VCaP (cell line): ENCODE results near the gene C1orf159.
"Not testable (repeated sequence)": the region's sequence is repeated elsewhere in the genome, so short reads cannot be mapped to it uniquely, and the experiment has no call there.

Source experiments
- H3K27ac ChIP-seq: fragments of 450-650 bp; 2 replicates; pipeline ENCODE4 v1.5.1; 2017
- CTCF ChIP-seq: fragments of 450-650 bp; conservative IDR thresholded peaks from 2 replicates; pipeline ENCODE4 v1.5.1; 2017; ENCODE audit warnings: mild to moderate bottlenecking, moderate library complexity

The C1orf159 gene

GRCh38 chr1:1146596-1146995 lies 30.7 kb upstream of the C1orf159 start:
- H3K27ac ChIP-seq, result no peak overlapping the region
- TF ChIP-seq CTCF, result no peak

- no peak overlapping the region for H3K27ac ChIP-seq
Measured at GRCh38 chr1:1146026-1146425, 30.1 kb upstream of the C1orf159 start.

GRCh38 chr1:1145547-1145914 lies 29.6 kb upstream of the C1orf159 start:
- no peak overlapping the region for H3K27ac ChIP-seq
- TF ChIP-seq CTCF, result no peak

More at GRCh38 chr1:1146026-1146425, 30.1 kb upstream of the C1orf159 start:
- no peak for TF ChIP-seq CTCF

- TF ChIP-seq CTCF, result no peak
- H3K27ac ChIP-seq, result no peak overlapping the region
Measured at GRCh38 chr1:1144843-1145546, 29.1 kb upstream of the C1orf159 start.

- no peak overlapping the region for H3K27ac ChIP-seq
- TF ChIP-seq CTCF, result no peak
Measured at GRCh38 chr1:1144122-1144842, 28.4 kb upstream of the C1orf159 start.

- no peak for TF ChIP-seq CTCF
Measured at GRCh38 chr1:1143636-1144035, 27.7 kb upstream of the C1orf159 start.

GRCh38 chr1:1142844-1143243 lies 27.0 kb upstream of the C1orf159 start:
- TF ChIP-seq CTCF, result no peak

More at GRCh38 chr1:1143636-1144035, 27.7 kb upstream of the C1orf159 start:
- H3K27ac ChIP-seq, result no peak overlapping the region

GRCh38 chr1:1142352-1142751 lies 26.5 kb upstream of the C1orf159 start:
- not testable (repeated sequence) for H3K27ac ChIP-seq

More at GRCh38 chr1:1142844-1143243, 27.0 kb upstream of the C1orf159 start:
- H3K27ac ChIP-seq, result no peak overlapping the region
